Heart left ventricle (tissue), 13 donors: Measurements from ENCODE around the gene PAM16.

Source experiments
- CTCF ChIP-seq, 12 donors: fragments of 200-600 bp; sonication (generic) in 4 of 12; IDR thresholded peaks; one replicate each; pipeline versions ENCODE4 v1.5.0 to v1.8.0; 2018 to 2022; ENCODE audit warnings: antibody characterized with exemption in 12 of 12, mild to moderate bottlenecking in 5 of 12
- POLR2A ChIP-seq, 2 donors: fragments of 450-650 bp; IDR thresholded peaks; one replicate each; pipeline ENCODE4 v1.6.1; 2017; ENCODE audit warnings: antibody characterized with exemption in 2 of 2, mild to moderate bottlenecking in 2 of 2, moderate library complexity in 2 of 2
- donor health status: ischemic (EF 13 %, LVEDD 7.1; RV severe dilation, severe dysfunction).
- donor health status: DM: no; HTN: yes; CAD: no.
- donor health status: DM: no; HTN: no; CAD: no.
- donor health status: ischemic (EF 25% LVEDD 6.9; RV normal size, moderate dysfunction).
- donor health status: ischemic (EF 25% LVEDD 5.7; RV mildly dilated, moderate dysfunction).
- donor health status: ischemic (EF 35%, LVEDD 5.7; RV mildly dilated, moderate dysfunction).
- donor health status: nonischemic (EF 11% LVEDD 7.7; RV severe dilation, severe dysfunction).
- donor health status: DM: yes; HTN: yes; CAD: no.
- donor health status: PGD.
- donor health status: ischemic (EF 29% LVEDD 5.4; RV normal size, mild dysfunction).
- donor health status: nonischemic (EF 23%, LVEDD 6.1; RV moderate dilation, normal function).

- no peak for TF ChIP-seq CTCF (IDR thresholded peaks at IDR 0.05)
- TF ChIP-seq POLR2A (IDR thresholded peaks at IDR 0.05), result no peak
Observed at GRCh38 chr16:4383591-4384444, 32.7 kb upstream of the PAM16 start.
